ENCODE data around the gene ATP1A4.

- TF ChIP-seq, protein P1, sequence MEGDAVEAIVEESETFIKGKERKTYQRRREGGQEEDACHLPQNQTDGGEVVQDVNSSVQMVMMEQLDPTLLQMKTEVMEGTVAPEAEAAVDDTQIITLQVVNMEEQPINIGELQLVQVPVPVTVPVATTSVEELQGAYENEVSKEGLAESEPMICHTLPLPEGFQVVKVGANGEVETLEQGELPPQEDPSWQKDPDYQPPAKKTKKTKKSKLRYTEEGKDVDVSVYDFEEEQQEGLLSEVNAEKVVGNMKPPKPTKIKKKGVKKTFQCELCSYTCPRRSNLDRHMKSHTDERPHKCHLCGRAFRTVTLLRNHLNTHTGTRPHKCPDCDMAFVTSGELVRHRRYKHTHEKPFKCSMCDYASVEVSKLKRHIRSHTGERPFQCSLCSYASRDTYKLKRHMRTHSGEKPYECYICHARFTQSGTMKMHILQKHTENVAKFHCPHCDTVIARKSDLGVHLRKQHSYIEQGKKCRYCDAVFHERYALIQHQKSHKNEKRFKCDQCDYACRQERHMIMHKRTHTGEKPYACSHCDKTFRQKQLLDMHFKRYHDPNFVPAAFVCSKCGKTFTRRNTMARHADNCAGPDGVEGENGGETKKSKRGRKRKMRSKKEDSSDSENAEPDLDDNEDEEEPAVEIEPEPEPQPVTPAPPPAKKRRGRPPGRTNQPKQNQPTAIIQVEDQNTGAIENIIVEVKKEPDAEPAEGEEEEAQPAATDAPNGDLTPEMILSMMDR (IDR thresholded peaks at IDR 0.05), result no peak
- no peak for TF ChIP-seq POLR2A (IDR thresholded peaks at IDR 0.05)
Observed at GRCh38 chr1:160121388-160121787, 30.0 kb upstream of the ATP1A4 start.
